ENCODE measurements around the gene TSKU. TPM values are rescaled to one million over a fixed set of nuclear protein-coding genes. Genes with fewer than 3 reads are reported as not detected.
A peak's percentile ranks its signal among the peaks of the same experiment; 100 is the strongest.
"Not testable (repeated sequence)": the region's sequence is repeated elsewhere in the genome, so short reads cannot be mapped to it uniquely, and the experiment has no call there.

TSKU gene
- polyA plus RNA-seq, 1 donor: 19.4 TPM

DNA sequence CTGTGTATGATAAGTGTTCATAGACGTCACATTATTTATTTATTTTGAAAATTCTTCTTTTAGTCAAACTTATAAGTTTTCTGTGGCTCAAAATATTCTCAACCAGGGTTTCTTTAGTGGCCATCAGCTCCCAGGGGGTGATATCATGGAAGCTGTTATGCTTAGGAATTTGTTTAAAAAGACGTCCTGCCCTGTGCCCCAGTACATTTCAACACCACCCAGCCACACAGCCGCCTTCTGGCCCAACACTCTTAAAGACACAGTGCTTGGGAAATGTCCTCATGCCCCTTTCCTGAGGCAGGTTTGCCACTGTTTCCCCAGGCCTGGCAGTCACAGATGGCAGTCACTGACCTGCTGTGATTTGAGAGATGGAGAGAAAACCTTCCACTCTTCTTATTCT lies 19.9 kb downstream of the TSKU start:
- DNase-seq: no peak

DNA sequence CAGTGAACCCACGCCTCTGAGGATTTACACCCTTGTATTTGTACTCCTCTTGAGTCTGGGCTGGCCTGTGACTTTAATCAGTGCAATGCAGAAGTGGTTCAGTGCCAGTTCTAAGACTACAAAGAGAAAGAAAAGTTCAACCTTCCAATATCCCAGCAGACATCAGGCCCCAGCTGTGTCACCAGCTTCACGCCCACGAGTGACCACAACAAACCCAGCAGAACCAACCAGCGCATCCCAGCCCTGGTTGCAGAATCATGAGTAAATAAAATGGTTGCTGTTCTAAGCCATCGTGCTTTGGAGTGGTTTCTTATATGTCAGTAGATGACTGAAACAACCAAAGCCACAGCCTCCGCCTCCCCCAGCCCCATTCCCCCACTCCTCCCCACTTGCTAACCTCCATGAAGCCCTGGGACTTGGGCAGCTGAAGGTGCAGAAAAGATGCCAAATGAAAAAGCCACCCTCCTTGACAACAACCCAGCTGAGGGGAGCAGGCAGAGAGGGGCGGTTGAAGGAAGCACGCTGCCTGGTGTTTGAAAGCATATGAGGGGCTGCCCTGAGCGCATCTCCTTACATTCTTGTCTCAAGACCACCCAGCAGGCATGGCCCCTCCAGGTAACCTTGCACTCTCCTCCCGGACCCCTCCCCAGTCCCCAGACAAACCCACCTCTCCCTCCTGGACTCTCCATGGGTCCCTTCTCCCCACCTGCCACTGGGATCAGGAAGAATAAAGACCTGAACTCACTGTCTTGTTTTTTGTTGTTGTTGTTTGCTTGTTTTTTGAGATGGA lies 20.9 kb downstream of the TSKU start:
- DNase-seq: no peak

DNA sequence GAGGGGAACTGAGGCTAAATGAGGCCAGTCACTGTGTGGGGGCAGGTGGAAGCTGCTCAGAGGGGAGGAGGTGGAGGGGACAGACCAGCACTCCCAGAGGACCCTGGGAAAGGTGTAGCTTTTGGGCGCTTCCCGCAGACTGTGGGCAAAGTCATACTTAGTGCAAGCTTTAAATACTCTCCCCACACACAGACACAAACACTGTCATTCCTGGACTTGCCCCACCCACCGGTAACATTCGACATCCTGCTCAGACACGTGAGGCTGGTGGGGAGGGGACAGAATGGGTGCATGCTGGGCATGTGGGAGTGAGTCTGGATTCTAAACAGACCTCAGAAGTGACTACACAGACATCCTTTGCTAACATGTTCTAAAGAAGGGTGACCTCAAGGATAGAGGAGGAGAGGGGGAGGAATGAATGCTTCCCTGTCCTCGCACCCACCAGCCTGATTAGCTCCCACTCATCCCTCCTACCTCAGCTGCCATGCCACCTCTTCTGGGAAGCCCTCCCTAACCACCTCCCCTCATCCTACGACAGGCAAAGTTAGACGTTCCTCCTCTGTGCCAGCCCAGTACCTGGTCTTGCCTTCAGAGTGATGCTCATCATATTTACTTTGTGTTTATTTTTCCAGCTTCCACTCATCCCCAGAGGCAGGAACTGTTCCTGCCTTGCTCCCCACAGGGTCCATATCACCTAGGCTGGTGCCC lies 22.2 kb downstream of the TSKU start:
- DNase-seq: no peak

DNA sequence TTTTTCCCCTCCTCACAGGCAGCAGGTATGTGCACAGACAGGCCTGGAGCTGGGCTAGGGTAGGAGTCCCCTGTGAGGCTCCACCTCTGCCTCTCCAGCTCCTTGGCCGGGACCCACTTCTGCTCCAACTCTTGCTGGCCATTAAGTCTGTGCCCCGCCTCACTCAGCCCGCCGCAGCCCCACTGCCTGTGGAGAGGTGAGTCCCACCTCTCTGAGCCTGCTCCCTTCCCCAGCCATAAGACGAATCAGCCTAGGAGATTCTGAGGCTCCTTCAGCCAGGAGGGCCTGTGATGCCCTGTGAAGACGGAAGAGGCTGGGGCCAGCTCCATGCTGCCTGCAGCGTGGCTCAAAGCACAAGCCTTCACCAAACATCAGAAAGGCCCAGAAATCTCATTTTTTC lies 23.0 kb downstream of the TSKU start:
- DNase-seq: no peak

DNA sequence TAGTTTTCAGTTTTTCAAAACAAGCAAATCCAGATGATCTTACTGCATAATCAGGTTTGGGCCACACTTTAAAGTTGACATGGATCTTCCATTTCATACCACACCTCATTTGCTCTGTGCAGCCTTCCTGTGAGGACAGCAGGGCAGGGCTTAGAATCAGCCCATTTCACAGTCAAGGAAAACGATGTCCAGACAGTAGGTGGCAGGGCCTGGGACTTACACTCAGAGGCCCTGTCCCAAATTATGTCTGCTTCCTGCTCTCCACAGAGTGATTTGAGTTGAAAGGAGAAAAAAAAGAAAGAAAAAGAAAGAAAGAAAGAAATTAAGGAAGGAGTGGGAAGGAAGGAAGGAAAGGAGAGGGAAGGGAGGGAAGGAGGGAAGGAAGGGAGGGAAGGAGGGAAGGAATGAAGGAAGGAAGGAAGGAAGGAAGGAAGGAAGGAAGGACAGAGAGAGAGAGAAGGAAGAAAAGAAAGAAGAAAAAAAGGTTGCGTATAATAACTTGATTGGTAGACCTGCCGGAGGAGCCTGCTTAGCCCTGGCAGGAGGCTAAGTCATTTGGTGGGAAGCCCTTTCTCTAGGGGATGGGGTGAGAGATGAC lies 23.6 kb downstream of the TSKU start:
- no peak for DNase-seq

DNA sequence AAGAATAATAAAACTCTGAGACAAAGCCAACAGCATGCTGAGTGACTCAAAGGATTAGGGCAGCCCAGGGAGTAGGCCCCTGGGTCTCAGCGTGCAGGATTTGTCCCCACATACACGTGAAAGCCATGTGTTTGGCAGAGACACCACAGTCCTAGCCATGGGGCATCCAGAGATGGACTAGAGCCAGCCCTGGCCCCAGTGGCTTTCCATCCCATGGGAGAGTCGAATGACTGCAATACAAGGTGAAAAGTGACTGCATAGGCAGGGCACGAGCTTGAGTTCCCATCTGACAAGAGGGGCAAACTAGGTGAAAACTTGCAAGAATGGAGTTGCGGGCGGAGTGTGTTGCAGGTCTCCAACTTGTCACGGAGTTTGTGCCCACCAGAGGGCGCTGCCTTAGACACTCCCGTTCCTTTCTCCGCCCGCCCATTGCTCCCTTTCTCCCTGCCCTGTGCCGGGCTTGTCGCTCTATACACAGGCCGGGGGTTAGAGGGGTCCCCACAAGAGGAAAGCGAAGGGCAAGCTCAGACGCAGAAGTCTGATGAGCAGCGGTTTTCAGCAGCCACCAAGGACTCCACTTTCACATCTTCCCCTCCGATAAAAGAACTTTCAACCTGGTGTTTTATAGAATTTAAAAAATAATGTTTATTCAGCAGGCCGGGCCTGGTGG lies 24.2 kb downstream of the TSKU start:
- DNase-seq: peak; percentile 78

DNA sequence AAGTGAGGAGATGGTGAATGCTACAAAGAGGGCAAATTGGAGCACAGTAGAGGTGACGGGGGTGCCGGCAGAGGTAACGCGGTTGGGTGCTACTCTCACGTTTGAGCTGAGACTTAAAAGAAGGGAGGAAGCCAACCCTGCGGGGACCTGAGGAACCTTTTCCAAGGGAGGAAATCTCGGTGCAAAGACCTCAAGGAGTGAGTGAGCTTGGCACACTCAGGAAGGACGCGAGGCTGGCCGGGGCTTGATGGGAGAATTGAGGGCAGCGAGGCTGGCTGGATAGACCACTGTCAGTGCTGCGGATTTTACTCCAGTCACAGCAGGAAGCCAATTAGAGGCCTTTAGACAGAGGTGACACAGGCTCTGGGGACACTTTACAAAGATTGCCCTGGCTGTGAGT lies 25.0 kb downstream of the TSKU start:
- no peak for DNase-seq

DNA sequence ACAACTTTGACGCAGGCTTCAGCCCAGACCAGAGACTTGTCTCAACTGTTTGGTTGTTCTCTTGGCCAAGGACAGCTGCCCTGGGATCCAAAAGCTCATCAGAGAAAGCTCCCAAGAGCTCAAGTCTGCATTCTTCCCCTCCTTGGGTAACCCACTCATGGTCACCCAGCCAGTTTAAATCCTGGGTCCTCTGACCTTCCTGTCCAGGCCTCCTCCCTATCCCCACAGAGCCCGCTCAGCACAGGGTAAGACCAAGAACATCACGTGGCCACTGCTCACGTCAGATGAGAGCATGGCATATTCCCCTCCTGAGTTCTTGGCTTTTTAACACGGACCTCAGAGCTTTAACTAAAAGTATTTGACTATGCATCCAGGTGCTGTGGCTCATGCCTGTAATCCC lies 25.8 kb downstream of the TSKU start:
- no peak for DNase-seq

DNA sequence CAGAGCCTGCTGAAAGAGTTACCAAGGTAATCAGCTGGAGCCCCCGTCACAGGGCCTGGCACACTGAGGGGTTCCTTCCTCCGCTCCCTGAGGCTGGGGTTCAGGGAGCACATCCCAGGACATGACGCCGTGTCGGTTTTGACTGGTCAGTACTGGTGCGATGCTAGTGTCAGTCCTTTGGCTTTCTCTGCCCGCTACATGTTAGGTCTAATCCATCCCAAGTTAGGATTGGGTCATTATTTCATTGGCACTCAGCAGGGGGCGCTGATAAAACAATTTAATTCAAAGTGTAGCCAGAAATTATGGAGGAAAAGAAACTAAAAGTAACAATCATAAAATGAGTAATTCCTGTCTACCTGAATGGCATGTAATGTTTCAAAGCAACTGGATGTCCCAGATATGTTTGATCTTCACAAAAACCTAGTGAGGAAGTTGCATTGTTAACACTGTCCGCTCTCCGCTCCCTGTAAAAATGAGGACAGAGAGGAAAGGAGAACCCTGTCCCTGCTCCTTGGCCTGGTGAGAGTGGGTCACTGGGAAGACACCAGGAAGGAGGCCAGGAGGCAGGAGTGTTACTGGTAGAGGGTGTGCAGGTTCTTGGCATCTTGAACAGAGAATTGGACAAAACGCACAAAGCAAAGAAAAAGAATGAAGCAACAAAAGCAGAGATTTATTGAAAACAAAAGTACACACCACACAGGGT lies 27.1 kb downstream of the TSKU start:
- DNase-seq: no peak

DNA sequence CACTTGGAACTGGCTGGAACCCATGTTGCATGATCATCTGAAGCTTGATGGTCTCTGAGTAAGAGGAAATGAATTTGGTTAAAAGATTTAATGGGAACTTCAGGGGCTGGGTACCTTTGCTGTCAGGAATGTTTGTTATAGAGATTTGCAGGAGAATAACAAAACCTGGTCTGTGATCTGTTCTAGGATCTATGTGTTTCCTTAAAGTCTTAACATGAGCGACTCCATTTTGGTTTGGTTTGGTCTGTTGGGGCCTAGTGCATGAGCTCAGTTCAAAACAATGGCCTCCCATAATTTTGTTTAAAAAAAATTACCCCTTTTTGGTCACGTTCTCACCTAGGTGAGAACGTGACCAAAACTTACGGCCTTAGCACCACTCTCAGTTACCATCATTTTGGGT lies 28.1 kb downstream of the TSKU start:
- no peak for DNase-seq

DNA sequence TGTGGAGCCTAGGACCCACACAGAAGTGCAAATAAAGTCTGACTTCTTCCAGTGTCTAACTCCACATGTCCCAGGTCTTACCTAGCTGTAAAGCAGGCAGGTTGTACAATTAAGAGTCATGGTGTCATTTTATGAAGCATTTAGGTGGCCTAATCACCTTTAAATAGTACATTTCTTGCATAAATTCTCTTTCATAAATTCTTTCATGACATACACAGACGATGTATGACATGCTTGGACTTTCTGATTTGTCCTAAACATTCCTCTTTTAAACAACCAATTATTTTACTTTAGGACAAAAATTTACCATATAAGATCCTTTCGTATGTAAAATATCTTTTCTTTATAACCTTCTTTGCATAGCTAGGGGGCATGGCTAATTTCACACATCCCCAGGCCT lies 31.3 kb downstream of the TSKU start:
- no peak for DNase-seq

DNA sequence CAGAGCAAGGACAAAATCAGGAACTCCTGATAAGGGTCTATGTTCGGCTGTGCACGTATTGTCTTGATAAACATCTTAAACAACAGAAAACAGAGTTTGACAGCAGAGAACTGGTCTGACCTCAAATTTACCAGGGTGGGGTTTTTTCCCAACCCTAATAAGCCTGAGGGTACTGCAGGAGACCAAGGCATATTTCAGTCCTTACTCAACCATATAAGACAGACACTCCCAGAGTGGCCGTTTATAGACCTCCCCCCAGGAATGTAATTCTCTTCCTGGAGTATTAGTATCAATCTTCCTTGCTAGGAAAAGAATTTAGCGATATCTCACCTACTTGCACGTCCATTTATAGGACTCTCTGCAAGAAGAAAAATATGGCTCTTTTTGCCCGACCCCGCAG lies 32.5 kb downstream of the TSKU start:
- DNase-seq: not testable (repeated sequence)

DNA sequence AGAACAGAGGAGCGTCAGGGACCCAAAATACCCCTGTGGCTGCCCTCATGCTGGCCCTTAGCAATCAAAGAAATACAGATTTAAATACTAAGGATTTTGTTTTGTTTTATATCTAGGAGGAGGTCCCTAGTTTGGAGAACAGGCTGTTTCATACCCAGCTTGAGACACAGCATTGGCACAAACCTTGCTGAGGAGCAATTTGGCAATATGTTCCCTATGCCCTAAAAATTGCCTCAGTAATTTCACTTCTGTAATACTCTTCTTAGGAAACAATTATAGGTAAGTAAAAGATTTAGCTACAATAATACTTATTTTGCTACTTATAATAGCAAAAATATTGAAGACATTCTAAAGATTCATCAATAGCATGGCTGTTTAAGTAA lies 37.0 kb downstream of the TSKU start:
- DNase-seq: no peak

DNA sequence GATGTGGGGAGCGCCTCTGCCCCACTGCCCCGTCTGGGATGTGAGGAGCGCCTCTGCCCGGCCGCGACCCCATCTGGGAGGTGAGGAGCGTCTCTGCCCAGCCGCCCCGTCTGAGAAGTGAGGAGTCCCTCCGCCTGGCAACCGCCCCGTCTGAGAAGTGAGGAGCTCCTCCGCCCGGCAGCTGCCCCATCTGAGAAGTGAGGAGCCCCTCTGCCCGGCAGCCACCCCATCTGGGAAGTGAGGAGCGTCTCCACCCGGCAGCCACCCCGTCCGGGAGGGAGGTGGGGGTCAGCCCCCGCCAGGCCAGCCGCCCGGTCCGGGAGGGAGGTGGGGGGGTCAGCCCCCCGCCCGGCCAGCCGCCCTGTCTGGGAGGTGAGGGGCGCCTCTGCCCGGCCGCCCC lies 38.2 kb downstream of the TSKU start:
- not testable (repeated sequence) for DNase-seq

DNA sequence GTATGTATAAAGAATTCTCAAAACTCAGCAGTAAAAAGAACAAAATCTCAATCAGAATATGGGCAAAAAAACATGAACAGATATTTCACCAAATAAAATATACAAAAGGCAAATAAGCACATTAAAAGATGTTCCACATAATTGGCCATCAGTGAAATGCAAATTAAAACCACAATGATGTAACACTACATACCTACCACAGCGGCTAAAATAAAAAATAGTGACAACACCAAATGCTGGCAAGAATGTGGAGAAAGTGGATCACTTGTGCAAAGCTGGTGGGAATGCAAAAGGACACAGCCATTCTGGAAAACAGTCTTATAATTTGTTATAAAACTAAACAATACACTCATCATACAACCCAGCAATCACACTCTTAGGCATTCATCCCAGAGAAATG lies 39.2 kb downstream of the TSKU start:
- no peak for DNase-seq

DNA sequence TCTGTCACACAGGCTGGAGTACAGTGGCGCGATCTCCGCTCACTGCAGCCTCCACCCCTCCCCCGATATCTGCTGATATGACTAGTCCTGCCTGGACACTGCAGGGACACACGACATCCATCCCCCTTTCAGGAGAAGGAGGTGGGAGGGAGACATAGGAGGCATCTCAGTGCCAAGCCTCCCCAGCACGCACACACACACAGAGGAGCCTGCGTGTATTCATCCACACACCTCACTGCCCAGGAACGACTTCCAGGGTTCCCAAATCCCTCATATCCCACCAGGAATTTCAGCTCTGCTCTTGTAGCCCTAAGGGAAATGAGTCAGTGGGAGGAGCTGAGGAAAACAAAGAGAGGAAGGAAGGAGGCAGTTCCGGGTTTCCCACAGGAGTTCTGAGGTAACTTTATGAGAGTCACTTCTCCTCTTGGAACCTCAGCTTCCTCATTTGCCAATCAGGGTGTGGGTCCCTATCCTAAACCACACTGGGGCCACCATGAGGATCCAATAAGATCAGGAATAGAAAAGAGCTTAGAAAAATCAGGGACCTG lies 40.4 kb downstream of the TSKU start:
- no peak for DNase-seq

DNA sequence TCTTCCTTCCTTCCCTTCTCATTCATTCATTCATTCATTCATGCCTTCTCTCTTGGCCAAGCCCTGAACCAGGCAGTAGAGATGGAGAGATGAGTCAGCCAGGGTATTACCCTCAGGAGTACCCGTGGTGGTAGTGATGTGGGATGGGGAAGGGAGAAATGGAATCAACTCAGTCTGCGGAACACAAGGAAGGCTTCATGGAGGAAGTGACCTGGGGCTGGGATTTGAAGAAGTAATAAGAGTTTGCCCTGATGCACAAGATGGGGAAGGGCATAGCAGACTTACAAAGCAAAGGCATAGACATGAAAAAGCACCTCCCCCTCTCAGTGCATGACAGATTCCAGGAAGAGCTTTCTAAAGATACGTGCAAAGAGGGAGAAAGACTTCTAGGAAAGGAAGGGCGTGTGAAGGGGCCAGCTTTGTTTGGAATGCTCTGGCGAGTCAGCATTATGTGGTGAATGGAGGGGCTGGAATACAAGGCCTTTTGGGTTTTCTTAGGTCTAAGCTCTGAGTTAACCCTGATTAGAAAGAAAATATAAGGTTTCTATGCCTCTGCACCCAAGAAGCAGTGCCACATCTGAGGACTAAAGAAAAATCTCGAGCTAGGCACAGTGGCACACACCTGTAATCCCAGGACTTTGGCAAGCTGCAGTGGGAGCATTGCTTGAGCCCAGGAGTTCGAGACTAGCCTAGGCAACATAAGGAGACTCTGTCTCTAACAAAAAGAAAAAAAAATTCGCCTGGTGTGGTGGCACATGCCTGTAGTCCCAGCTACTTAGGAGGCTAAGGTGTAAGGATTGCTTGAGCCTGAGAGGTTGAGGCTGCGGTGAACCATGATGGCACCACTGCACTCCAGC lies 41.2 kb downstream of the TSKU start:
- DNase-seq: no peak

DNA sequence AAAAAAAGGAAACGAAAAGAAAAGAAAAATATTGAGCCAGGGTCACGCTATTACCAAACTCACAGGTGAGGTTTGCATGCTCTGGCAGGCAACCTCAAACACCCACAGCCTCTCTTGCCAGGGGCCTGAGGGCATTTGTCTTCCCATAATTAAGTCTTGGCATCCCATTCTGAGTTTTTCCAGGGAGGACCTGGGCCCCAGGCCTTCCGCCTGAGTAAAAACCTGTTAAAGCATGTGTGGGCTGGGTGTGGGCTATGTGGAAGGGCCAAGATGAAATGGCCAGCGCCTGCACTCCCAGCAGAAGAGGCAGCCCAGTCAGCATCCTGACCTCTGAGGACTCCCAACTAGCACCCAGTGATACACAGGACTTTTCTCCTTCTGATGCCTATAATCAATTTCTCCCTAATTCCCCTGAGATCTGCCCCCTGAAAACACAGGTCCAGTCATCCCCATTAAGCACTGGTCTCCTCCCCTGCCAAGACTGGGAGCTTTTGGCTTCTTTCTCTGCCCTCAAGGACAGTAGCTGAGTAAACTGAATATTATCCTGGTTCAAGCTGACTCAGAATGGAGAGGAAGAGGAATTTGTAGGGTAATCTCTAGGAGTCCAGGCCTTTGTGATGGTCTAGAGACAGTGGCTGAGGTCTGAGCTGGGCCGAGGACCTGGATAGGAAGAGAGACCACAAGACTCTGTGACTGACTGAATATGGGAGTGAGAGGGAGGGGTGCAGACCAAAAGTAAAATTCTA lies 42.0 kb downstream of the TSKU start:
- DNase-seq: no peak

DNA sequence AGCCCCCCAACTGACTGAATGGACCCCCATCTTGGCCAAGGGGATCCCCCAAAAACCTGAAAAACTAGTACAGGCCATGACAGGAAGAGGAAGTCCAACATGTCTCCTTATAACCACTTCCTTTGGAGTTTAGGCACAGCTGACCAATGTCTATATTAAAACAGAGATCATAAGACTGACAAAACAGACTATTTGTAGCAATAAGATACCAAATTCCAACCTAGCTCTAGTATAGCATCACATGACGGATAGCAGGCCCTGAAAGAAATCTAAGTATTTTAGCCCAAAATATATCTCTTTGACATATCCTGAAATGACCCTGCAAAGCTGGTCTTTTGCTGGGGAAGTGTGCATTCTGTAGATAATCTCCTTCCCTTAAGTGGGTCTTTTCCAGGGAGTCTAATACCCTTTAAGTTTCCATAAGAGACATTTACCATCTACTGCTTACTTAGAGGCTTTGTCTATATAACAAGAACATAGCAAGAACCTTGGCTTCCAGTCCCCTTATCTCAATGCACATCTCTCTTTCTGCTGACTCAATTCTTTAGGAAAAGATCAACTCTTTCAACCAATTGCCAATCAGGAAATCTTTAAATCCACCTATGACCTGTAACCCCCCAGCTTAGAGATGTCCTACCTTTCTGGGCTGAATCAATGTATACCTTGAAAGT lies 42.7 kb downstream of the TSKU start:
- DNase-seq: no peak

DNA sequence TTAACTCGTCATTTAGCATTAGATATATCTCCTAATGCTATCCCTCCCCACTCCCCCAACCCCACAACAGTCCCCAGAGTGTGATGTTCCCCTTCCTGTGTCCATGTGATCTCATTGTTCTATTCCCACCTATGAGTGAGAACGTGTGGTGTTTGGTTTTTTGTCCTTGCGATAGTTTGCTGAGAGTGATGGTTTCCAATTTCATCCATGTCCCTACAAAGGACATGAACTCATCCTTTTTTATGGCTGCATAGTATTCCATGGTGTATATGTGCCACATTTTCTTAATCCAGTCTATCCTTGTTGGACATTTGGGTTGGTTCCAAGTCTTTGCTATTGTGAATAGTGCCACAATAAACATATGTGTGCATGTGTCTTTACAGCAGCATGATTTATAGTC lies 43.4 kb downstream of the TSKU start:
- not testable (repeated sequence) for DNase-seq
